ENCODE data around the gene COPE. TPM values are rescaled to one million over a fixed set of nuclear protein-coding genes. Genes with fewer than 3 reads are reported as not detected.

Gene COPE
- 100 to 1,000 TPM; 170 to 245 (median 224) TPM for total RNA-seq

DNA sequence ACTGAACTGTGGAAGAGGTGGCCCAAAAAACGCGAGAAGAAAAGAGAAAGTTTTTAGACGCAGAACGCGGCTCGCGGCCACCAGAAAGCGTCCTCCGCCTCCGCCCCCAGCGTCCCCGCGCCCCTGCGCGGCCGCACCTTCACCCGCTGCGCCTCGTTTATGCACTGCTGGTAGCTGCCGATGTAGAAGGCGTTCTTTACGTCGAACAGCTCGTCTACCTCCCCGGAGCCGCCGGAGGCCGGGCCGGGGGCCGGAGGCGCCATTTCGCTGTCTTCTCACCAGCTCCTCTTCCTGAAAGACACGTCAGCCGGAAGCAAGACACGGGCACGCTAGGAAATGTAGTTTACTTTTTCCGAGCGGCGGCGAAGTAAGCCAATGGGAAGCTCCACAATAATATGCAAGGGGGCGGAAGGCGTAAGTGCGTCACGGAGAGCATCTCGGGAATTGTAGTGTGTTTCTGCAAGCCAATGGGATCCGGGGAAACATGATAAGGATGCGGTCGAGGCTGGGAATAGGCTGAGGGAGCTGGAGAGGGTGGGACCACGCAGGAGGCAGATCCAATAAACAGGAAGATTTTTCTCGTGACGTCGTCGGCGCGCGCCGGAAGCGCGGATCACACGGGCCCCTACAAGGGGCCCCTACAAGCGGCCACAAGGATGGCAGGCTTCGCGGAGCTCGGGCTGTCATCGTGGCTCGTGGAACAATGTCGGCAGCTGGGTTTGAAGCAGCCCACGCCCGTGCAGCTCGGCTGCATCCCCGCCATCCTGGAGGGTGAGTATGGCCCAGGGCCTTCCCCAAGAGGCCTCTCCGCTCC lies at the start of gene COPE, which contains the start of gene DDX49:
TSS of gene COPE (minus strand) at position 302 of the 814 bp plus-strand sequence. CDS start at position 263, 39 bp downstream.
TSS of gene DDX49 (plus strand) at position 630 of the 814 bp plus-strand sequence. CDS start at position 657, 27 bp downstream.
- no peaks in the 10 kb centered on the region for H3K9me3 ChIP-seq
- 0 to 1% methylated on average over 28 to 41 of the region's 72 CpGs for WGBS, 2 donors
- DNase-seq, result peak; percentile 99
- peak within 1 kb of the TSS; percentile 90 to 96 (median 92) for H3K27ac ChIP-seq
- TF ChIP-seq, protein P1, sequence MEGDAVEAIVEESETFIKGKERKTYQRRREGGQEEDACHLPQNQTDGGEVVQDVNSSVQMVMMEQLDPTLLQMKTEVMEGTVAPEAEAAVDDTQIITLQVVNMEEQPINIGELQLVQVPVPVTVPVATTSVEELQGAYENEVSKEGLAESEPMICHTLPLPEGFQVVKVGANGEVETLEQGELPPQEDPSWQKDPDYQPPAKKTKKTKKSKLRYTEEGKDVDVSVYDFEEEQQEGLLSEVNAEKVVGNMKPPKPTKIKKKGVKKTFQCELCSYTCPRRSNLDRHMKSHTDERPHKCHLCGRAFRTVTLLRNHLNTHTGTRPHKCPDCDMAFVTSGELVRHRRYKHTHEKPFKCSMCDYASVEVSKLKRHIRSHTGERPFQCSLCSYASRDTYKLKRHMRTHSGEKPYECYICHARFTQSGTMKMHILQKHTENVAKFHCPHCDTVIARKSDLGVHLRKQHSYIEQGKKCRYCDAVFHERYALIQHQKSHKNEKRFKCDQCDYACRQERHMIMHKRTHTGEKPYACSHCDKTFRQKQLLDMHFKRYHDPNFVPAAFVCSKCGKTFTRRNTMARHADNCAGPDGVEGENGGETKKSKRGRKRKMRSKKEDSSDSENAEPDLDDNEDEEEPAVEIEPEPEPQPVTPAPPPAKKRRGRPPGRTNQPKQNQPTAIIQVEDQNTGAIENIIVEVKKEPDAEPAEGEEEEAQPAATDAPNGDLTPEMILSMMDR (IDR thresholded peaks at IDR 0.05), result peak in 2 of 6 experiments; percentile 5 to 21
- peak in 3 of 4 donors; percentile 45 to 86 (median 78) for TF ChIP-seq POLR2A (IDR thresholded peaks at IDR 0.05)
- peaks cover 15 to 54% (median 25%) of the 10 kb centered on the region in 3 donors for H3K4me1 ChIP-seq
- peak within 1 kb of the TSS; percentile 75 to 99 (median 88) for H3K4me3 ChIP-seq
- H3K36me3 ChIP-seq, result peaks cover 17 to 60% (median 26%) of the 10 kb centered on the region in 3 donors
- no peaks in the 10 kb centered on the region for H3K27me3 ChIP-seq
- intact Hi-C loops (cut with DNase I), result no loop called here

DNA sequence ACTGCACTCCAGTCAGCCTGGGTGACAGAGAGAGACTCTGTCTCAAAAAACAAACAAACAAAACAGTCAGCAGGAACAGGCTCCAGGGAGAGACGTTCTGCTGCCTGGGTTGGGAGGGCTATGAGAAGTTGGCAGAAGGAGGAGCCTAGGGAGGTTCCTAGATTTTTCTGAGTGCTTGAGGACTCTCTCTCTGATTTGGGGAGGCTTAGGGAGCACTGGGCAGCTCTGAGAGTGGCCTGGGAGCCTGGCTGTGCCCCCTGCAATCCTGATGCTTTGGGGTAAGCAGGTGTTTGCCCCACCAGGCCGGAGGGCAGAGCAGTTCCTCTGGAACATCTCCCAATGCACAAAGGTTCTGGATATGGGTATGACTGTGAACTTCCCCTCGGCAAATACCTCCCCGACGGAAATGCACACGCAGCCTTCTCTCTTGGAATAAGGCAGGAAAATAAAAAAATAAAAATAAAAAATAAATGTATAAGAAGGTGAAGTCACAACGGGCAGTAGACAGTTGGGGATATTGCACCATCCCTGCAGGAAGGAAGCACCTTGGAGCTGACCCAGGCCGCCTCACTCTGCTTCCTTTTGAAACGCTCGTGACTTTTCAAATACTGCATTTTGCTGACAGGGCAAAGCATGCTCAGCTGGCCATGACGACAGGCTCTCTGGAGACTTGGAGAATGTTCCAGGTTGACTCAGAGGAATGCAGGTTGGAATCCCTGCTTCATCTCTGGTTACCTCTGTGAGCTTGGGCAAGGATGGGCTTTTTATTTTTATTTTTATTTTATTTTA lies 48.4 kb upstream of the COPE start:
- no peaks in the 10 kb centered on the region for H3K9me3 ChIP-seq
- WGBS, 2 donors, result 12 to 19% methylated on average over 10 to 11 of the region's 11 CpGs
- no peaks in the 10 kb centered on the region for H3K36me3 ChIP-seq
- DNase-seq, result peak; percentile 14
- H3K4me3 ChIP-seq, result no peak overlapping the region
- TF ChIP-seq POLR2A (IDR thresholded peaks at IDR 0.05), result no peak
- TF ChIP-seq, protein P1 (IDR thresholded peaks at IDR 0.05), result no peak
- intact Hi-C loops (cut with DNase I), result no loop called here
- peak overlapping the region; percentile 59 to 82 (median 68) for H3K27ac ChIP-seq
- peaks cover 26 to 62% (median 28%) of the 10 kb centered on the region in 3 donors for H3K4me1 ChIP-seq
- peaks cover 0 to 15% (median 0%) of the 10 kb centered on the region in 4 donors for H3K27me3 ChIP-seq

DNA sequence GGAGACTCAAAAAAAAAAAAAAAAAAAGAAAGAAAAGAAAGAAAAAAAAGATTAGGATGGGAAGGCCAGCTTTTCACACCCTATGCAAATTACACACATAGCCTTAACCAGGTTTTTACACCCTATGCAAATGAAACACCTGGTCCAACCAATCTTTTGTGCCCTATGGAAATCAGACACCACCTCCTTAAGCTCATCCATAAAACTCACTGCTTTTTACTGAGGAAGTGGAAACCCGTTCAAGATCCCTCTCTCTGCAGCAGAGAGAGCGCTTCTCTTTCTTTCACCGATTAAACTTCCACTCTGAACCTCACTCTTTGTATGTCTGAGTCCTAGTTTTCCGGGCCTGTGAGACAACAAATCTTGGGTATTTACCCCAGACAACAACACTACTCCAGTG lies 47.1 kb upstream of the COPE start:
- TF ChIP-seq, protein P1 (IDR thresholded peaks at IDR 0.05), result no peak
- intact Hi-C loops (cut with DNase I), result no loop called here
- no peak for DNase-seq
- no peak overlapping the region for H3K4me3 ChIP-seq
- H3K4me1 ChIP-seq, result peaks cover 18 to 55% (median 24%) of the 10 kb centered on the region in 3 donors
- no peaks in the 10 kb centered on the region for H3K36me3 ChIP-seq
- peak overlapping the region in 2 of 4 donors; percentile 36 to 55 for H3K27ac ChIP-seq
- no peaks in the 10 kb centered on the region for H3K9me3 ChIP-seq
- WGBS, 2 donors, result 52 to 63% methylated on average over 4 of the region's 4 CpGs
- peaks cover 0 to 27% (median 0%) of the 10 kb centered on the region in 4 donors for H3K27me3 ChIP-seq

DNA sequence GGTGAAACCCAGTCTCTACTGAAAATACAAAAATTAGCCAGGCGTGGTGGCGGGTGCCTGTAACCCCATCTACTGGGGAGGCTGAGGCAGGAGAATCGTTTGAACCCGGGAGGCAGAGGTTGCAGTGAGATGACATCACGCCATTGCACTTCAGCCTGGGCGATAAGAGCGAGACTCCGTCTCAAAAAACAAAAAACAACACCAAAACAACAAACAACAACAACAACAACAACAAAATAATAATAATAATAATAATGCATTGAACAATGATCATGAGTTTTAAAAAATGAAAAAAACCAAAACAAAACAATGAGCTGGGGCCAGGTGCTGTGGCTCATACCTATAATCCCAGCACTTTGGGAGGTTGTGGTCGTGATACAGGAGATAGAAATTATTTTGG lies 44.9 kb upstream of the COPE start:
- peaks cover 7 to 35% (median 12%) of the 10 kb centered on the region in 3 donors for H3K4me1 ChIP-seq
- intact Hi-C loops (cut with DNase I), result no loop called here
- no peak overlapping the region for H3K27ac ChIP-seq
- no peak overlapping the region for H3K4me3 ChIP-seq
- no peak for TF ChIP-seq POLR2A (IDR thresholded peaks at IDR 0.05)
- TF ChIP-seq, protein P1 (IDR thresholded peaks at IDR 0.05), result no peak
- no peaks in the 10 kb centered on the region for H3K36me3 ChIP-seq
- no peaks in the 10 kb centered on the region for H3K9me3 ChIP-seq
- no peak for DNase-seq
- 84 to 93% methylated on average over 8 to 9 of the region's 9 CpGs for WGBS, 2 donors
- H3K27me3 ChIP-seq, result peaks cover 0 to 43% (median 0%) of the 10 kb centered on the region in 4 donors
